GM18498 (cell line): Measurements from ENCODE around the gene ADH1C.
"Not testable (repeated sequence)": the region's sequence is repeated elsewhere in the genome, so short reads cannot be mapped to it uniquely, and the experiment has no call there.

ENCODE experiments used
- ATAC-seq: cut with Tn5 transposase; IDR thresholded peaks from one replicate; pipeline ENCODE4 v1.9.1; 2021; ENCODE audit warnings: mild to moderate bottlenecking, moderate library complexity; ENCODE audit not compliant: unreplicated experiment

Gene ADH1C

GRCh38 chr4:99359480-99360204, 7.1 kb upstream of the ADH1C start:
- ATAC-seq: no peak

DNA sequence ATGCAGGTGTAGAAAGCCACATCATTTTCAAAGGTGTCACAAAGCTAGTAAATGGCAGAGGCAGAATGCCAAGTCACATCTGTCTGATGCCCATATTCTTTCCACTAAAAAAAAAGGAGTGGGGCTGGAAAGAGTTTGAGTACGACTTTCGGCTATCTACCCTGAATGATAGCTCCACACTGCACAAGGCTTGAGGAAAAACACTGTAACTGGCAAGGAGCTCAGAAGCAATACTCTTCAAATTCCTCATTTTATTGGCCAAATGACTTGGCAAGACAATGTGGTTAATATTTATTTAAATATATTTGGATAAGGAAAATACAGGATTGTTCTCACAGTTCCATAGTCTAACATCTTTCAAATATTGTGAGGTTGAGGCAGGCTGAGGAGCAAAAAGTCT, 5.4 kb upstream of the ADH1C start:
- no peak for ATAC-seq

DNA sequence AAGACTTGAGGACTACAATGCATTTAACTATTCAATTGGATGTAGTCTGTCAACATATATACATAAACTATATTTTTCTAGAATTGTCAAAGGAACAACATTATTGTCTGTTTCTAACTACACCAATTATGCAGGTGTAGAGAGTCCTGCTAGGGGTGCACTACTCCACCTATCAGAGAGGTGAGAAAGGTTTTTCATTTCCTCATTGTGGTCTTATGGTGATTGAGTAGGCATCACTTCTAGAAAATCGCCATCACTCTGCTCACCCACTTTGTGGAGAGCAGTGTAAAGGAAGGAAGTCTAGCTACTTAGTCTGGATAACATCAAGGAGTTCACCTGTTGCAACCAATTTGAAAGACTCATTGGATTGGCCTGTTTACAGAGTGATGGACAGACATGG, 4.4 kb upstream of the ADH1C start:
- peak; percentile 88 for ATAC-seq

DNA sequence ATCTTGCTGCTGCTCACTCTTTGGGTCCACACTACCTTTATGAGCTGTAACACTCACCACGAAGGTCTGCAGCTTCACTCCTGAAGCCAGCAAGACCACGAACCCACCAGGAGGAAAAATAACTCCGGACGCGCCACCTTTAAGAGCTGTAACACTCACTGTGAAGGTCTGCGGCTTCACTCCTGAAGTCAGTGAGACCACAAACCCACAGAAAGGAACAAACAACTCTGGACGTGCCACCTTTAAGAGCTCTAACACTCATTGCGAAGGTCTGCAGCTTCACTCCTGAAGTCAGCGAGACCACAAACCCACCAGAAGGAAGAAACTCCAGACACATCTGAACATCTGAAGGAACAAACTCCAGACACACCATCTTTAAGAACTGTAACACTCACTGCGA, 3.6 kb upstream of the ADH1C start:
- not testable (repeated sequence) for ATAC-seq

DNA sequence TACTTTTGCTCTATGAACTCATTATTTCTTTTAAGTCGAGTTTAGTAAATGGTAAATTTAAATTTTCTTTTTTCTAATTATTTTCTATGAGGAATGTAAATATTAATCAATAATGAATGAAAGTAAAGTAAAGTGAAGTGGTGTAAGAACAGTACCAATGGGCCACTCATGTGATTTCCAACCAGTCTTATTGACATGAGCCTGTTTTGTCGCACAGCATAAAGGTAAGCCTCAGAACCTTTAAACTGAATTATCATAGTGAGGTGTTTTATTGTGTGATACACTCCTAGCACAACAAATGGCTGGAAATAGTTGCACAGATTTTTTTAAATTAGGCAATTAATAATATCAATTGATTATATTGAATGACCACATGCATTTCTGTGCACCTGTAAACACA, 1.1 kb downstream of the ADH1C start:
- no peak for ATAC-seq

GRCh38 chr4:99349338-99349737, 3.2 kb downstream of the ADH1C start:
- ATAC-seq: no peak

DNA sequence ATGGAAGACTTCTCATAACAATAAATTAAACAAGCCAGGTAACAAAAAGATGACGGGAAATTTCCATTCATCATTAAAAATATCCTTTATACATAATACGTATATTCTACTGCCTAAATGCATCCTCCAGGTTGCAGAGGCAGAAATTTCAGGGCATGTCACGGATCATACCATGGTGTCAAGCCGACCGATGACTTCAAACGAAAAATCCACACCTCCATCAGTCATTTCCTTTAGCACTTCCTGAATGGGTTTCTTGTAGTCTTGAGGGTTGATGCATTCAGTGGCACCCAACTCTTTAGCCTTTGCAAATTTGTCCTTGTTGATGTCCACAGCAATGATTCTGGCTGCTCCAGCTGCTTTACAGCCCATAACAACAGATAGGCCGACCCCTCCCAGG, 9.9 kb downstream of the ADH1C start:
- not testable (repeated sequence) for ATAC-seq

GRCh38 chr4:99341426-99341825, 11.1 kb downstream of the ADH1C start:
- no peak for ATAC-seq

DNA sequence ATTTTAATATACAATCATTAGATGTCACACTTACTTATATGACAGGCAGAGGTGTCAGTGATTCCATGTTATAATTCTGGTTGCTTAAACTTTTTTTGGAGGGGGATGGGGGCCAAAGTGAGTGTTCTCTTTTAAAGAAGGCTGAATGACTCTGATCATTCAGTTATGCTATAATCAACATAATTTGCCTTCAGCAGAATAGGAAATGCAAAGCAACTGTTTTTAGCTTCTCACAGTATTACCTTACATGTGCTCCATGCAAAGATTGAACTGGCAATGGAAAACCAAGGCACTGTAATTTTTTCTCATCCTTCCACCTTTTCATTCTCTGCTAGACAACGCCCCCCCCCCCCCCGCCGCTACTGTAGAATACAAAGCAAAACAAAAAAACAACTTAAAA, 13.4 kb downstream of the ADH1C start:
- no peak for ATAC-seq

DNA sequence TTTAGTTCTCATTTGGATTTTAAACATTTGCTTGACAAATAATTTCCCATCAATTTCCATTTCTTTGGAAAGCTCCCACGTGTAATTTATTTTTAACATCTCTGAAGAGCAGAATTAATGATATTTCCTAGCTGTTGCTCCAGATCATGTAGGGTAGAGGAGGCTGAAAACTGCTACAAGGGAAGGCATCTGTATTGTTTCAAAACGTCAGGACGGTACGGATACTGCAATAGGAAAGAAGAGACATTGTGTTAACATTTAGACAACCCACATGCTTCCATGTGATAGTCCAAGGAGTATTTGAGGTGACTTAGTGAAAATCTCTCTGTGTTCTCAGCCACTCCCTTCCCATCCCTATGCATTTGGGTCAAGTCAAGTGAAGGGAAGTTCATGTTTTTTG, 16.0 kb downstream of the ADH1C start:
- ATAC-seq: no peak

DNA sequence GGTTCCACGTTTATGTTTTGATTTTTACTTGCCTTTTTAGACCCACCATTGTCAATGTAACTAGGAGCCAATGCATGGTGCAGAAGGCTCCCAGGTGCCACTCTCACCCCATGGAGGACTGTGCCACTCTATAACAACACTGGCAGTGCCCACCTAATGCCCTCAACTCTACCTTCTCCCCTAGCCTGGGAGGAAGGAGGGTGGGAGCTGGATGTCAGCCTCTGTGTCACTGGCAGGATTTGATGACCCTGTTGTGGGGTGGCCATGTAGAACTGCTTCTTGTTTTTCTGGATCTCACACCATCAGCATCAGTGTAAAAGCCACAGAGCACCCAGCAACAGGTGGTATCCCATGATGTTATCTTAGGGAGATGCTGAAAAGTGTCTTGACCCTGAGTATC, 17.7 kb downstream of the ADH1C start:
- no peak for ATAC-seq

DNA sequence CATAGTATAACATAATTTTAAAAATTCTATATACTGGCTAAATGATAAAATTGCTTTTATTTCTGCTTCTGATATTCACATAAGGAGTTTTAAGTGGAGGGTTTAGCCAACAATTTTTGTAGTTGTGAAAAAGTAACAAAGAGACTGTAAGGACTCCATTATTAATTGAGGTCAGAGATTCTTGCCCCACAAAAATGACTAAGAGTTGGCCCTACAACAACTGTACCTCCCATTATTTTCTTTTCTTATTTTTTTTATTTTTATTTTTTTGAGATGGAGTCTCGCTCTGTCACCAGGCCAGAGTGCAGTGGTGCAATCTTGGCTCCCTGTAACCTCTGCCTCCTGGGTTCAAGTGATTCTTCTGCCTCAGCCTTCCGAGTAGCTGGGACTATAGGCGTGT, 21.9 kb downstream of the ADH1C start:
- no peak for ATAC-seq

DNA sequence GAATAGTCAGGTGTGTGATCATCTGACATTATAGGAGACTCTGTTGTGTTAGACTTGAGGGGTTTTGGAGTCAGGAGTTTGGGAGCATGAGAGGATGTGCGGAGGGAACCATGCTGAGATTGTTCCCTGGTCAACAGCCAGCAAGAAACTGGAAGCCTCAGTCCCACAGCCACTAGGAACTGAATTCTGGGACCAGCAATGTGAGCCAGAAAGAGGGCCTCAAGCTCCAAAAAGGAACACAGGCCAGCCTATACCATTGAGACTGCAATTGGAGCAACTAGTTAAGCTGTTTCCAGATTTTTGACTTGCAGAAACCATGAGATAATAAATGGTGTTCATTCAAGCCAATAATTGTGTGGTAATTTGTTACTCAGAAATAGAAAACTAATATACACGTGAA, 22.7 kb downstream of the ADH1C start:
- ATAC-seq: no peak

- no peak for ATAC-seq
Measured at GRCh38 chr4:99324979-99325378, 27.6 kb downstream of the ADH1C start.

DNA sequence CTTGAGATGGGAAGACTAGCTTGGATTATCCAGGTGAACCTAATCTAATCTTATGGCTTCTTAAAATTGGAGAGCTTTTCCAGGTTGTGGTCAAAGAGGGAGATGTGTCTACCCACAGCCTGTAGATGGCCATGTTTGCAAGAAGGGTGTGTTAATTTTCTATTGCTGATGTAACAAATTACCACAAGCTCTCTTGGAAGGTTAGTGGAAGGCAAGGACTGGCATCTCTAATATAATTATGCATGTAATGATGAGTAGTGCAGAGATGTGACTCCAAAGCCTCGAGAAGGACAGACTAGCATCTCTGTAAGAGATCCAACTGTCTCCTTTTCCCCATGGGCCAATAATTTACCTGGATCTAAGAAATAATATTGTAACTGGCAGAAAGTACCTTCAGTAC, 28.2 kb downstream of the ADH1C start:
- ATAC-seq: no peak

- ATAC-seq: no peak
Measured at GRCh38 chr4:99323756-99324155, 28.8 kb downstream of the ADH1C start.

DNA sequence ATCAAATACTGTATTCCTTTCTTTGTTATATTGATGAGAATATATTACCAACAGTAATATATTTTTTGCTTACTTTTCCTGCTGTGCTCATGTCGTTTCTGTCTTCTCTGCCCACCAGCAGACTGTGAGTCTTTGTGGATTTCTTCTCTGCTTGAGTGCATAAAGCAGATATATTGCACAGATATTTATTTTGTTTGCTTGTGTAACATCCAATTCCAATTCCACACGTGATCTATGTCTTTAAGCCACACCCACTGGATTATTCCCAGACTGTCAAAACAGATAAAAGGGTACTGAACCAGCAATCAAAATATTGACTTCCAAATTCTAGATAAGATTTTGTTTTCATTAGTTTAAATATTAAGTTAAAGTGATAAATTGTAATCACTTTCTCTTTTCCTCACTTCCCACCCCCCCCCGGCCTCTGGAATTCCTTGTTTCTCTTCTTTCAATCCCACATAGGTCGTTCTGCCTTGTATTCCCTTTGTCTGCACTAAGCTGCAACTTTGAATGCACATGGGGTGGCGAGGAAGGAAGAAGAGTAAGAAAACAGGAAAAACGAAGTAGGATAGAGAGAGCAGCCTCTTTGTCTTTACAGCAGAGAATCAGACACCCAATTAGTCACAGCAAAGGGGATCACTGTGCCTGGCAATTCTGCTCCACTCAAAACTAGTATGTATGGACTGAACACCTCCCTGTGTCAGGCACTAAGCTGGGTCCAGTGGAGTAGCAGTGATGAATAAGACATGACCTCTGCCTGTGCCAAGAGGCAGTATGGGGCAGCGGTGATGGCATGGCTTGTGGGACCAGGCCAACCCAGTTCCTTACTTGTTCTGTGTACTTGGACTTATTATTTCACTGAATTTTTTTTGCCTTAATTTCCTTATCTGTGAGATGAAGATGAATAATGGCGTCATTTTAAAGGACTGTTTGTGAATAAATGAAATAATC, 31.0 kb downstream of the ADH1C start, which contains the start of gene ADH1B:
ADH1B (minus strand) TSS at position 161 of the 951 bp plus-strand sequence; CDS start at position 91, 70 bp downstream.
- no peak for ATAC-seq

- ATAC-seq: not testable (repeated sequence)
Measured at GRCh38 chr4:99317811-99318210, 34.7 kb downstream of the ADH1C start.

- no peak for ATAC-seq
Measured at GRCh38 chr4:99317354-99317753, 35.2 kb downstream of the ADH1C start.

- no peak for ATAC-seq
Measured at GRCh38 chr4:99315839-99316238, 36.7 kb downstream of the ADH1C start.

- no peak for ATAC-seq
Measured at GRCh38 chr4:99314211-99314610, 38.3 kb downstream of the ADH1C start.

DNA sequence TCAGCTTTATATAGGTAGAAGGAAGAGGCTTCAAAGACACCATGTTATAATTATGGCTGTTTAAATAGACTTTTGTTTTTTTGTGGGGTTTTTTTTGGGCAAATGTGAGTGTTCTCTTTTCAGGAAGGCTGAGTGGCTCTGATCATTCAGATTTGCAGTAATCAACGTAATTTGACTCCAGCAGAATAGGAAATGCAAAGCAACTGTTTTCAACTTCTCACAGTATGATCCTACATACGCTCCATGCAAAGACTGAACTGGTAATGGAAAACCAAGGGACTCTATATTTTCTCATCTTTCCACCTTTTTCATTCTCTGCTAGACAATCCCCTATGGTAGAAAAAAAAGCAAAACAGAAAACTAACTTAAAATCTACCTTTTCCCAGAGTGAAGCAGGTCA, 42.2 kb downstream of the ADH1C start:
- no peak for ATAC-seq
